ENCODE measurements around the gene SCYL3.
A peak's percentile ranks its signal among the peaks of the same experiment; 100 is the strongest.
"Not testable (repeated sequence)": the region's sequence is repeated elsewhere in the genome, so short reads cannot be mapped to it uniquely, and the experiment has no call there.

Gene SCYL3

DNA sequence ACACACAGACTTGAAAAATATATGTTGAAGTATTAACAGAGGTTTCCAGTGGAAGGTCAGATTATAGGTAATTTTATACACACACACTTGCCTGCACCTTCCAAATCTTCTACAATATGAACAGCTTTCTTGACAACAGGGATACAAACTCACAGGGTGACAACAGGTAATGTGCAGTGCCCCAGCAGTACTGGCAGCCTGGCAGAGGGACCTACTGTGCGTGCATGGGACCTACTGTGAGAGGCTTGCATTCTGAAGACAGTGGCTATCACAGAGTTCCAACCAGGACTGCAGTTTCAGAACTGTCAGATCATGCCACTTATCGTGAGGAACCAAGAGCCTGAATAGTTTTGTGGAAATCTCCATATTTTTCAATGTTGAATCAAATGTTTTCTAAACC is 3.8 kb downstream of the SCYL3 start:
- DNase-seq = no peak
- Mint-ChIP-seq H3K4me3 (no peak overlapping the region), H3K9me3 (no peaks in the 10 kb centered on the region), H3K4me1 (ENCODE audit: low read depth) (peaks cover 63% of the 10 kb centered on the region), H3K27ac (peak overlapping the region; percentile 76), H3K27me3 (no peaks in the 10 kb centered on the region), H3K36me3 (ENCODE audit: low read depth) (peaks cover 54% of the 10 kb centered on the region)

DNA sequence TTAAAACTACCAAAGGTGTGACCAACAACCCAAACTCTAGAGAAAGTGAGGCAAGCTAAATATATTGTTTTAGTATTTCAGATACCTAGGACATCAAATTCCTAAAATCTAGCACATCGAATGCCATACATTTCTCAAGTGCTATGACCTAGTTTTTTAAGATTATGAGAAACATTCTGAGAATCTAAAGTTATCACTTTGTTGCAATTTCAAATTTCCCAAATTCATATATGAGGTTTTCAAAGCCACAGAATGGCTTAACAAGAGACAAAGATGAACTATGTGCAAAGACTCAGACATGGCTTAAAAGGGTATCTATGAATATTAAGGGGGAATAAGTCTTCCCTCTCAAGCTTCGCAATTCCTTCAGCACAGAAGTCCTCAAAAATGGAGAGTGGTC is 6.8 kb downstream of the SCYL3 start:
- H3K4me3 Mint-ChIP-seq = no peak overlapping the region
- H3K27me3 Mint-ChIP-seq = no peaks in the 10 kb centered on the region
- H3K27ac Mint-ChIP-seq = no peak overlapping the region
- peaks cover 59% of the 10 kb centered on the region for H3K36me3 Mint-ChIP-seq (ENCODE audit: low read depth)
- H3K9me3 Mint-ChIP-seq = no peaks in the 10 kb centered on the region
- H3K4me1 Mint-ChIP-seq (ENCODE audit: low read depth) = peaks cover 52% of the 10 kb centered on the region
- no peak for DNase-seq

DNA sequence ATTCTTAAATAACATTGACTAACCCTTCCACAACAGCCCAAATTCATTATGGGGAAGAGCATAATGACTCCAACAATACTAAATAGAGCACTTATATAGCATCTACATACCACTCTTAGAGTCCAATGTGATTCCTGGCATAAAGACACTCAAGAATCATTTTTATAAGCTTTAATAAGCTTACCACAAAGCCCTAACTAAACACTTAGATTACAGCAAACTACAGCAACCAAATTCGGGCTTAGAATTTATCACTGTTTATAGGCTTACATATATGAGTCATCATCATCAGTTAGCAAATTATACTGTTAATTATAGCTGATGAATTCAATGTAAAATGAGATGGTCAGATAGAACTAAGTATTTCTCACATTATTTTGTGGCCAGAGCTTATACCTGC is 7.3 kb downstream of the SCYL3 start:
- Mint-ChIP-seq H3K4me3 (no peak overlapping the region), H3K4me1 (ENCODE audit: low read depth) (peaks cover 50% of the 10 kb centered on the region), H3K9me3 (no peaks in the 10 kb centered on the region), H3K27ac (no peak overlapping the region), H3K27me3 (no peaks in the 10 kb centered on the region), H3K36me3 (ENCODE audit: low read depth) (peaks cover 64% of the 10 kb centered on the region)
- no peak for DNase-seq

DNA sequence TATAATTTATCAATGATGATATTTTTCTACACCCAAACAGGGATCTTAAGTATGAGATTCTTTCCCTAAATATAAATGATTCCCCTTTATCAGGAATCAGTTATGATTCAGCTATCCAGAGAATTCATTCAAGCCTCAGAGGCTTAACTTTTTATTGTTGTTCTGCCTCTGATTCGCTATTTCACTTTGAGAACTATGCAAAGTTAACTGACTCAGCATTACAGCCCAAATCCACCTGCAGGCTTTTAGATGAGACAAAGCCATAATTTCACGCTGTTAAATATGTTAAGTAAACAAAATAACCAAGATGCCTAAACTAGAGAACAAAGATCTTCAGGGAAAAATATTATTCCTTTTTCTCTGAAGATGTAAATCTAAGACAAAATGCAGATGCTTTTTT is 8.5 kb downstream of the SCYL3 start:
- Mint-ChIP-seq H3K4me1 (ENCODE audit: low read depth) (peaks cover 45% of the 10 kb centered on the region), H3K27ac (no peak overlapping the region), H3K9me3 (no peaks in the 10 kb centered on the region), H3K36me3 (ENCODE audit: low read depth) (peaks cover 64% of the 10 kb centered on the region), H3K4me3 (no peak overlapping the region), H3K27me3 (no peaks in the 10 kb centered on the region)
- DNase-seq = no peak

DNA sequence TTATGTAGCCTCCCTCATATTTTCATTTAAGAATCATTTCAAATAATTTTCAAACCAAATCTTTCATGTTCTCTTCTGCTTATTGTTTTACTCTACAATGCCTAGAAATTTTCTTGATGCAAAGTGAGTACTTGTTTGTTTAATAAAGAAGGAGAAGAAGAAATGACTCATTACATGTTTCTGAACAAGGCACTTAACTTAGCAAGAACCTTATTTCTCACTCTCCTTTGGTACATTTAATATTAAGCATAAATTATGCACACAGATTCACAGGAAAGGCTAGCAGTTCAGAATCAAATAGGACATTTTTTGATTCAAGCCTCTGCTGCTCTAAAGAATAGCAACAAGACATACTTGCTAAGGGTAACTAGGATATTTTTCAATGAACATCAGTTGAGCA is 9.1 kb downstream of the SCYL3 start:
- Mint-ChIP-seq H3K4me1 (ENCODE audit: low read depth) (peaks cover 43% of the 10 kb centered on the region), H3K27me3 (no peaks in the 10 kb centered on the region), H3K4me3 (no peak overlapping the region), H3K9me3 (no peaks in the 10 kb centered on the region), H3K36me3 (ENCODE audit: low read depth) (peaks cover 68% of the 10 kb centered on the region), H3K27ac (no peak overlapping the region)
- DNase-seq = no peak

DNA sequence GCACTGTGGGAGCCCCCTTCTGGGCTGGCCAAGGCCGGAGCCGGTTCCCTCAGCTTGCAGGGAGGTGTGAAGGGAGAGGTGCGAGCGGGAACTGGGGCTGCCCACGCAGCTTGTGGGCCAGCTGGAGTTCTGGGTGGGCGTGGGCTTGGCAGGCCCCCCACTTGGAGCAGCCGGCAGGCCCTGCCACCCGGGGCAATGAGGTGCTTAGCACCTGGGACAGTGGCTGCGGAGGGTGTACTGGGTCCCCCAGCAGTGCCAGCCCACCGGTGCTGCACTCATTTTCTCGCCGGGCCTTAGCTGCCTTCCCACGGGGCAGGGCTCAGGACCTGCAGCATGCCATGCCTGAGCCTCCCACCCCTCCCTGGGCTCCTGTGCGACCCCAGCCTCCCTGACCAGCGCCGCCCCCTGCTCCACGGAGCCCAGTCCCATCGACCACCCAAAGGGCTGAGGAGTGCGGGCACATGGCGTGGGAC is 11.6 kb downstream of the SCYL3 start:
- Mint-ChIP-seq H3K27me3 (no peaks in the 10 kb centered on the region), H3K4me1 (ENCODE audit: low read depth) (peaks cover 41% of the 10 kb centered on the region), H3K27ac (no peak overlapping the region), H3K4me3 (no peak overlapping the region), H3K9me3 (no peaks in the 10 kb centered on the region), H3K36me3 (ENCODE audit: low read depth) (peaks cover 70% of the 10 kb centered on the region)
- no peak for DNase-seq

DNA sequence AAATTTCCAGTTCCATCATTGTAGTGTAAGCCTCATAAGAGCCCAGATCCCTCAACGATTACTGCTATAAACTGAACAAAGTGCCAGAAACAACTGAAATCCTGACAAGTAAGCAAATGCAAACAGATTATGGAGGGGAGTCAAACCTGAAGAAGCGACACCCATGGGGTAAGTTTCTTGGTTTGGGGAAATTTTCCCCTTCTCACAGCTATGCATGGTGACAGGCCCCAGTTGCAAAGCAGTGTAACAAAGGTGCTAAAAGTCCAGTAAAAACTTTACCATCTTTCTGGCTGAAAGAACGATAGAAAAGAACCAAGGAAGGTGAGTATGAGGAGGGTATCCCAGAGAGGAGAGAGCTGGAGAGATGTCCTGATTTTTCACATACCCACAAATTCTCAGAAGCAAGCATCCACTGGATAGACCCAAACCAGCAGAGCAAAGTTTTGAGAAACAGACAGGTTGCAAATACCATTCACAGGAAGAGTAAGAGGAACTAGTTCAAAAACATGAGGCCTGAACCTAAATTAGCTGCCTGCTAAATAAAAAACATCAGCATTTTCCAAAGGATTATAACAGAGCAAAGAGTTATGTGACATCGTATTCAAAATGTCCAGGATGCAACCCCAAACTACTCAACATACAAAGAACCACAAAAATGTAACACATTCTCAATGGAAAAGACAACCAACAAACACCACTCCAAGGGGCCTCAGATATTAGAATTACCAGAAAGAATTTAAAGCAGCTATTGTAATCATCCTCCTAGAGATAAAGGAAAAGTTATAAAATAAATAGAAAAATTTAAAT is 14.5 kb downstream of the SCYL3 start:
- H3K9me3 Mint-ChIP-seq = no peaks in the 10 kb centered on the region
- no peaks in the 10 kb centered on the region for H3K27me3 Mint-ChIP-seq
- peaks cover 68% of the 10 kb centered on the region for H3K36me3 Mint-ChIP-seq (ENCODE audit: low read depth)
- DNase-seq = no peak
- H3K4me1 Mint-ChIP-seq (ENCODE audit: low read depth) = peaks cover 28% of the 10 kb centered on the region
- H3K4me3 Mint-ChIP-seq = no peak overlapping the region
- peak overlapping the region; percentile 41 for H3K27ac Mint-ChIP-seq

DNA sequence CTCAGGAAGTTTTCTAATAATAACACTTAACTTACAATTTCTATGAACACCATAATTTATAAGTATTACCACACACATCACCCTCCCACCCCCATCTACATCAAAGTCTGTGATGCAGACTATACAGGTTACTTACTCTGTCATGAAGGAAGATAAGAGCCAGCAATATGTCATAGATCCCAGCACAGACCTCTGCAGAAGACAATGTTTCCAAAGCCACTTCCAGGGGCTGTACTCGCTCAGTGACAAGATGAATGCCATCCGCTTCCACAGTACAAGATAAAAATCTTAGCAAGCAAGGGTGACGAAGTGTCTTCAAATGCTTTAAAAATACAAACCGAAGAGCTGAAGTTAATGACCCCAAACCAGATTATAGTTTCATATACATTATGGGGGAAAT is 15.2 kb downstream of the SCYL3 start:
- no peak overlapping the region for H3K27ac Mint-ChIP-seq

DNA sequence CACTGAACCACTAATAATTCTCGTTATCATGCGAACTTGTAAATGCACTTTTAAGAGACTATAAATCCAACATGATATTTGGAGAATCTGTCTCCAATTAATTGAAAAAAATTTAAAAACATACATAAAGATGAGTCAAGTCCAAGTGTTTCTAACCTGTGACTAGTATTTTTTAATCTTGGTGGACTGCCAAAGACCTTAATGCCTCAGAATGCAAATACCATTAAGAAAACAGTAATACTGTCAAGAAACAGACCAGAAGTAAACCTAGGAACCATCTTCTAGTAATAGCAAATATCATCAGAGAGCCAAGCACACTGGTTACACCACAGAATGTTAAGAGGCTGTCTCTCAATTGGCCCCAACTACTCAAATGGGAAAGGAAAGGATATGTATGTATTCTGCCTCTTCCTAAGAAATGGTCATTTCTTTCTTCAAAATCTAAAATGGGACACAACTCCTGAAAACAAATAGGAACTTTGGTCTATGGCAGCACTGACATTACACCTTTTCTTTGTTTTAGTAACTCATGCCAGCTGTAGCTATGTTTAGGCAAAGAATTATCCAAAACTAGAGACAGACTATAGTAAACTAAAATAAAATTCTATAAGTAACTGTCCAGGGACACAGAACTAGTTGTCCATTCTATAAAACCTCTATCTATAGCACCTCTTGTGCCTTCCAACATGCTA is 15.8 kb downstream of the SCYL3 start:
- Mint-ChIP-seq H3K27me3 (no peaks in the 10 kb centered on the region), H3K36me3 (ENCODE audit: low read depth) (peaks cover 76% of the 10 kb centered on the region), H3K4me1 (ENCODE audit: low read depth) (peaks cover 30% of the 10 kb centered on the region), H3K4me3 (no peak overlapping the region), H3K27ac (no peak overlapping the region), H3K9me3 (no peaks in the 10 kb centered on the region)
- DNase-seq = no peak

More for the DNA sequence above, 15.2 kb downstream of the SCYL3 start:
- H3K36me3 Mint-ChIP-seq (ENCODE audit: low read depth) = peaks cover 75% of the 10 kb centered on the region
- no peak for DNase-seq
- H3K4me1 Mint-ChIP-seq (ENCODE audit: low read depth) = peaks cover 30% of the 10 kb centered on the region
- no peak overlapping the region for H3K4me3 Mint-ChIP-seq
- H3K27me3 Mint-ChIP-seq = no peaks in the 10 kb centered on the region
- H3K9me3 Mint-ChIP-seq = no peaks in the 10 kb centered on the region

DNA sequence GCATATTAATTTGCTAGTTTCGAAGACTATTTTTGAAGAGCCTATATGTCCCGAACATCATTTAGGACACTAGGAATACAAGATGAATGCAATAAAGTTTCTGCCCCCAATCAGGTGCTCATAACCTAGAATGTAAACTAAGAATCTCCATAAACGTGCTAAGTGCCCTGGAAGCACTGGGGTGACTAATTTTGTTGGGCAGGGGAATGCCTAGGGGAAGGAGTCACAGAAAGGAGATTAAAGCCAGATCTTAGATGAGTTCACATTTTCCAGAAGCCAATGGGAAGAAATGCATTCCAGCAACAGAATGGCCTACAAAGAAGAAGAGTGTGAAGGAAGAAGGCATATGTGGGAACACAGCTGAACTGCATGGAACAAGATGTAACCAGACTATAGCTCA is 19.5 kb downstream of the SCYL3 start:
- H3K4me3 Mint-ChIP-seq = no peak overlapping the region
- H3K27ac Mint-ChIP-seq = no peak overlapping the region

DNA sequence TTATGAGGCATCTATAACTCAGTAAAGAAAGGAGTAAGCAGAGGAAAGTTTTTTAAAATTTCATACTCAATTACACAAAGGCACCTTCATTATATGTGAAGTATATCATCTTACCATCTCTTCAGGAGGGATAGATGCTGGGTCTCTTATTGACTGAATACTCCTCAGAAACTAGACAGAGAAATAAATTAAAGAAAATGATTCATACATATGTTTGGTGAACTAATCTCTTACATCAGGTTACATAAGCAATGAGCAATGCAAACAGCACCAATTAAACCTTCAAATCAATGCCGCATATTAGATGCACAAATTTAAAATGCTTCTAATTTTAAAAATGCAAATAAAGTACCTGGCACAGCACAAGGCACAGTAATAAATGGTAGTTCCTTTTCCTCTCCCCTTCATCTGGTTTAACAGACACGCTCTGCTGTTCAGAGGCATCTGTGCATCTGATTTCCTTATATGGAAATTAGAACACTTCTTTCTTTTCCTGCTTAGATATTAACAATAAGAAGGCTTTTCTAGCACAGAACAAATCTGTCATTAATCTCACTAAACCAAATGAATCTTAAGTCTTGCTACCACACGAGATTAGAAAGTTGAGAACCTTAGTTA is 20.0 kb downstream of the SCYL3 start:
- Mint-ChIP-seq H3K36me3 (ENCODE audit: low read depth) (peaks cover 92% of the 10 kb centered on the region), H3K27ac (no peak overlapping the region), H3K27me3 (no peaks in the 10 kb centered on the region), H3K9me3 (no peaks in the 10 kb centered on the region), H3K4me1 (ENCODE audit: low read depth) (peaks cover 9% of the 10 kb centered on the region), H3K4me3 (no peak overlapping the region)
- no peak for DNase-seq

More for the DNA sequence above, 19.5 kb downstream of the SCYL3 start:
- DNase-seq = no peak
- Mint-ChIP-seq H3K36me3 (ENCODE audit: low read depth) (peaks cover 92% of the 10 kb centered on the region), H3K4me1 (ENCODE audit: low read depth) (peaks cover 15% of the 10 kb centered on the region), H3K9me3 (no peaks in the 10 kb centered on the region), H3K27me3 (no peaks in the 10 kb centered on the region)

DNA sequence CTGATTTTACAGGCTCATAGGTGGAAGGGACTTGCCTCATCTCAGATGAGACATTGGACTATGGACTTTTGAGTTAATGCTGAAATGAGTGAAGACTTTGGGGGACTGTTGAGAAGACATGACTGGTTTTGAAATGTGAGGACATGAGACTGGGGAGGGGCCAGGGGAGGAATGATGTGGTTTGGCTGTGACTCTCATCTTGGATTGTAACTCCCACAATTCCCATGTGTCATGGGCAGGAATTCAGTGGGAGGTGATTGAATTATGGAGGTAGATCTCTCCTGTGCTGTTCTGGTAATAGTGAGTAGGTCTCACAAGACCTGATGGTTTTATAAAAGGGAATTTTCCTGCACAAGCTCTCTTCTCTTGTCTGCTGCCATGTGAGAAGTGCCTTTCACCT is 20.8 kb downstream of the SCYL3 start:
- H3K4me3 Mint-ChIP-seq = no peak overlapping the region
- H3K27ac Mint-ChIP-seq = no peak overlapping the region
- H3K4me1 Mint-ChIP-seq (ENCODE audit: low read depth) = peaks cover 5% of the 10 kb centered on the region
- DNase-seq = no peak
- no peaks in the 10 kb centered on the region for H3K9me3 Mint-ChIP-seq
- peaks cover 92% of the 10 kb centered on the region for H3K36me3 Mint-ChIP-seq (ENCODE audit: low read depth)
- no peaks in the 10 kb centered on the region for H3K27me3 Mint-ChIP-seq

DNA sequence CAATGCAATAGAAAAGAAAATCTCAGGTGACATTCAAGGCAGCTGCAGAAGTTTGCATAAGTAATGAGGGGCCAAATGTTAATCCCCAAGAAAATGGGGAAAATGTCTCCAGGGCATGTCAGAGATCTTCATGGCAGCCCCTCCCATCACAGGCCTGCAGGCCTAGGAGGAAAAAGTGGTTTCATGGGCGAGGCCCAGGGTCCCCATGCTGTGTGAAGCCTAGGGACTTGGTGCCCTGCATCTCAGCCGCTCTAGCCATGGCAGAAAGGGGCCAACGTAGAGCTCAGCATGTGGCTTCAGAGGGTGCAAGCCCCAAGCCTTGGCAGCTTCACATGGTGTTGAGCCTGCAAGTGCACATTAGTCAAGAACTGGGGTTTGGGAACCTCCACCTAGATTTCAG is 21.7 kb downstream of the SCYL3 start:
- H3K27me3 Mint-ChIP-seq; H3K9me3 Mint-ChIP-seq; H3K4me1 Mint-ChIP-seq (ENCODE audit: low read depth); H3K4me3 Mint-ChIP-seq; H3K27ac Mint-ChIP-seq; DNase-seq: not testable (repeated sequence)
- H3K36me3 Mint-ChIP-seq (ENCODE audit: low read depth) = peaks cover 94% of the 10 kb centered on the region

DNA sequence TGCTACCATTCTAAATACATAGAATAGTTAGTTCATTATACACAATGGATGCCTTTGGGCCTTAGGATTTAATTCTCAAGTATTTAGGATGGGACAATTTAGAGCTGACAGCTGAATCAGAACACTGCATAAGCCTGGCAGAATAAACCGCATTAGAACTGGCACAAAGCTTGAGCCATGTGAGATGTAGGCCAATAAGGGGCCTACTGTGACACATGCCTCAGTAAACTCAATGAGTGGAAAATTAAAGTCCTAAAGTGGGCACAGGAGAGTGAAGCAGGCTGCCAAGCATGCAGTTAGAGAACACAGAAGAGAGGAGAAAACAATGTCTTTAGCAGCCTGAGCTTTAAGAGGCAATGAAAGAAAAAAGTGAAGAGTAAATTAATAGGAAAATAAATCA is 24.3 kb downstream of the SCYL3 start:
- no peak overlapping the region for H3K27ac Mint-ChIP-seq
- no peak overlapping the region for H3K4me3 Mint-ChIP-seq
- H3K9me3 Mint-ChIP-seq = no peaks in the 10 kb centered on the region
- DNase-seq = no peak
- H3K36me3 Mint-ChIP-seq (ENCODE audit: low read depth) = peaks cover 96% of the 10 kb centered on the region
- H3K27me3 Mint-ChIP-seq = no peaks in the 10 kb centered on the region
- H3K4me1 Mint-ChIP-seq (ENCODE audit: low read depth) = peaks cover 7% of the 10 kb centered on the region

DNA sequence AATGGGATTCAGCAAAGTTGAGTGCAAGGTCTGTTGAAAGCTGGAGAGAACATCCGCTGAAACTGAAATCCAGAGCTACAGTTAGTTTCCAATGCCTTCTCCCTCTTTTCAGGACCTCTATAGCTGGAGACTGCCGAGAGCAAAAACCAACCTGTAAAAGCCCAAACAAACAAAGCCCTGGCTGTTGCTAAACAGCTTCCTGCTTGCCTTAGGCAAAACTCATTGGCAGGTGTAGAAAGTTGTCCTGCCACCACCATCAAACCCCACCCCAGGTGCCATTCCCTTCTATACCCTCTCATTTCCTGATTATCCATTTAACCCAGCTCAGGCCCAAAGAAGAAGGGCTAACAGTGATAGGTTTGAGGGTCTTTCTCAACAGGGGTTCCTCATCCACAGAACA is 24.7 kb downstream of the SCYL3 start:
- Mint-ChIP-seq H3K27me3 (no peaks in the 10 kb centered on the region), H3K9me3 (no peaks in the 10 kb centered on the region), H3K27ac (no peak overlapping the region), H3K36me3 (ENCODE audit: low read depth) (peaks cover 96% of the 10 kb centered on the region), H3K4me3 (no peak overlapping the region), H3K4me1 (ENCODE audit: low read depth) (peaks cover 4% of the 10 kb centered on the region)
- no peak for DNase-seq
